Measurements from ENCODE around the gene AGBL4.
A peak's percentile ranks its signal among the peaks of the same experiment; 100 is the strongest.

AGBL4 gene

DNA sequence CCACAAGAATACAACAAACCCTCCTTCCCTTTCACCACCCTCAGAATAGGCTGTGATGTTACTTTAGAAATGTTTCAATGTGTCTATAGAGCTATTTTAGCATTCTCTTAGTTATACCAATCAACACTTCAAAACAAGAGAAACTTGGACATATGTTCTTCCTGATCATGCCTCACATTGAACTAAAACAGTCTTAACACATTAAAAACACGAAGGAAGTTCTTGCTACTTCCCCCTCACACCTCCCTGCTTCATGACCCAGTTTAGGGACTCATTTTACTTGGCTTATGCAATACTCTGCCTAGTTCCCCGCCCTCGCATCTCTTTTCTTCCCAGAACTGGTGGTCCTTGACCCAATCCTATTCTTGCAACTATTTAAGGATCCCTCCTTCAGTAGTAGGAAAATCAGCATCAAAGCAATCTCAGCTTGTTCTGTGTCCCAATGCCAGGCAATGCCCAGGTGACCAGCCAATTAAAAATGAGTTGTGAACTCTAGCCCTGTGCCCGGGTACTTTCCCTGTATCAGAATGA, 838.2 kb downstream of the AGBL4 start:
- DNase-seq (ENCODE audit: low spot score), result no peak

GRCh38 chr1:49183489-49183888, 840.3 kb downstream of the AGBL4 start:
- DNase-seq (ENCODE audit: low spot score), result no peak

DNA sequence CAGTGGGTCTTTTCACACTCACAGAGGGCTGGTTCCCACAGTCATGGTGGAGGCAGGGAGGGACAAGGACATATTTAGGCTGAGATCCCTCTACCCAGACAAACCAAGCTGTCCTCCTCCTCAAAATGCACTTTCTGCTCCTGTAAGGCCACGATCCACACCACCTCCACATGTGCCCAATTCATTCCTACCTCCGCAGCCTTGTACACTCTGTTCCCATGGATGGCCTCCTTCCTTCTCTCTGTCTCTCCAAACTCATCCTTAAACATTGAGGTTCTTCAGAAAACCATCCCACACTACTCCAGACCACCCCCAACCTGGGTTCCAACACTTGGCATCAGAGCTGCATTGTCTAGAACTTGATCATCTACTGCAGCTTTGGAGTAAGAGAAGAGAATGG, 842.7 kb downstream of the AGBL4 start:
- no peak for DNase-seq (ENCODE audit: low spot score)

DNA sequence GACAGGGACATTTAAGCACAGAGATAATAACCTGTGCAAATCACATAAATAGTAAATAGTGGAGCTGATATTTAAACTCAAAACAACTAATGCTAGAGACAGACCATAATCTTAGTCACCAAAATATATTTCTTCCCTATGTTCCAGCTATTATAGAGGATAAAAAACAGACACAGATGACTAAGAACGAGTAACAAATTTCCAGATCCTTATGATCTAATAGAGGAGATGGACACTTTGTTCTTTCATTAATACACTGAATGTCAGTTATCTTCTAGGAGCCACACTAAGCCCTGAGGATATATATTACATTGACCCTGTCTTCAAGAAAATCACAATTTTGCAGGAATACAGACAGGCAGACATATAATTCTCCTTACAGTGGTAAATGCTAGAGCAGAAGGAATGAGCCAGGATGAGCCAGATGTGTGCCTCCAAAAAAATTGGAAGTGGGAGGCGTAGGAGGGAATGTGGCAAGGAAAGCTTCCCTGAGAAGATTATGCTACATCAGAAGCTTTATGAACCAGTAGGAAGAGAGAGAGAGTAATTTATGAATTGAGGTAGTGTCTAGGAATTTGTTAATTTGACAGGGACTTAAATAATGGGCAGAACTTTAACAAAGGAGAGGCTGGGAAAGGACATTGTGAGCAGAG, 851.7 kb downstream of the AGBL4 start:
- DNase-seq (ENCODE audit: low spot score), result no peak

- DNase-seq (ENCODE audit: low spot score), result no peak
These were observed 857.7 kb downstream of the AGBL4 start for GRCh38 chr1:49166031-49166430.

DNA sequence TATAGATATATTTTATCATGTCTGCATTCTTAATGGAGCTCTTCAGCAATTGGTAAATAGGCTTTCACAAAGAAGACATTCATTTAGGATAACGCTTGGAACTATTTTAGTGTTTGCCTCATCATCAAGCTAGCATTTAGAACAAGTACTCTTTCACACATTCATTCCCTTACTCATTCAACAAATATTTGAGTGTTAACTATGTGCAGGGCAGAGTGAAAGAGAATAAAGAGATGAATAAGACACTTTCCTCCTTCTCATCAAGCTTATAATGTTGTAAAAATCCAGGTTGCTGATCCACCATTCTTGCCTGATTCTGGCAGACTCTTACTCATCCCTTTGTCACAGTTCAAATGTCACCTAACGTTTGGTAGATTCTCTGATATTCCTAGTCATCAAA, 860.7 kb downstream of the AGBL4 start:
- peak; percentile 13 for DNase-seq (ENCODE audit: low spot score)

- DNase-seq (ENCODE audit: low spot score), result no peak
These were observed 863.1 kb downstream of the AGBL4 start for GRCh38 chr1:49160677-49161076.

- DNase-seq (ENCODE audit: low spot score), result no peak
These were observed 887.0 kb downstream of the AGBL4 start for GRCh38 chr1:49136738-49137251.

DNA sequence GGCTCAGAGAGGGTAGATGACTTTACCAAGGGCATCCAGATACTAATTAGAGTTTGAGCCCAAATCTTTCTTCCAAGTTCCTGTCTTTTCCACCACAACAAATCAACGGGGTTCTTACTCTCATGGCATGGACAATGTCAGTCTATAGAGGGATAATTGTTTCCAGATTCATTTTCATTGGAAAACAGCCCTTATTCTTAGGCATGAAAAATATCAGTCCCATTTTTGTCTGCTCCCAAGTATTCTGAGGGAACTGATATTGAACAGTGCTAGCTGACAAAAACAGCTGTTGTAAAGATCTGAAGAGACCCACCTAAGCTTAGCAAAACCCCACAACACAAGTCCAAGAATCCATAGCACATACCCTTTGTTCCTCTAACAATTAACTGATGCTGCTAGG, 898.0 kb downstream of the AGBL4 start:
- no peak for DNase-seq (ENCODE audit: low spot score)

GRCh38 chr1:49111931-49112330, 911.8 kb downstream of the AGBL4 start:
- DNase-seq (ENCODE audit: low spot score), result no peak

GRCh38 chr1:49106445-49106844, 917.3 kb downstream of the AGBL4 start:
- DNase-seq (ENCODE audit: low spot score), result no peak

GRCh38 chr1:49104575-49104974, 919.2 kb downstream of the AGBL4 start:
- no peak for DNase-seq (ENCODE audit: low spot score)

- DNase-seq (ENCODE audit: low spot score), result no peak
These were observed 921.0 kb downstream of the AGBL4 start for GRCh38 chr1:49102752-49103151.

DNA sequence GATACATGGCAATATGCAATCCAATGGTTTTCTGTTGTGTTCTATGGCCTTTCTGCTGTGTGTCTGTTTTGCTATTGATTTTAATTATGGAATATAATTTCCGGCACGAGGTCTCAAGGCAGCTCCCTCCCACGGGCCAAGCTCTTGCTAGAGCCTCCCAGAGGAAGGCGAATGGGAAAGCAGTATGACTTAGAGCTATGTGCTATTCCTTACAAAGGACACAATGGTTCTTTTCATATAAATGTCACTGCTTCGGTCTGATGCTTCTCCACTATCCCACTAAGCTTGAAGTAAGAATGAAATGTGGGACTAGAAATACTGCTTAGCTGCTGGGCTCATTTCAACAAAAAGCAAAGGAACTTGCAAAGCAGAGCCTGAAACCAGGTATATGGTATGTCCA, 924.9 kb downstream of the AGBL4 start:
- peak; percentile 18 for DNase-seq (ENCODE audit: low spot score)

- DNase-seq (ENCODE audit: low spot score), result no peak
These were observed 937.4 kb downstream of the AGBL4 start for GRCh38 chr1:49086327-49086726.

- no peak for DNase-seq (ENCODE audit: low spot score)
These were observed 938.7 kb downstream of the AGBL4 start for GRCh38 chr1:49085079-49085478.

- DNase-seq (ENCODE audit: low spot score), result no peak
These were observed 963.0 kb downstream of the AGBL4 start for GRCh38 chr1:49060766-49061165.

DNA sequence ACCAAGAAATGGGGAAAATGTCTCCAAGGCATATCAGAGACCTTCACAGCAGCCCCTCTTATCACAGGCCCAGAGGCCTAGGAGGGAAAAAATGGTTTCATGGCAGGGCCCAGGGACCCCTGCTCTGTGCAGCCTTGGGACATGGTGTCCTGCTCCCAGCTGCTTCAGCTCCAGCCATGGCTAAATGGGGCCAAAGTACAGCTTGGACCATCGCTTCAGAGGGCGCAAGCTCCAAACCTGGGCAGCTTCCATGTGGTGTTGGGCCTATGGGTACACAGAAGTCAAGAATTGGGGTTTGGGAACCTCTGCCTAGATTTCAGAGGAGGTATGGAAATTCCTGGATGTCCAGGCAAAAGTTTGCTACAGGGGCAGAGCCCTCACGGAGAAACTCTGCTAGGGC, 964.7 kb downstream of the AGBL4 start:
- no peak for DNase-seq (ENCODE audit: low spot score)

DNA sequence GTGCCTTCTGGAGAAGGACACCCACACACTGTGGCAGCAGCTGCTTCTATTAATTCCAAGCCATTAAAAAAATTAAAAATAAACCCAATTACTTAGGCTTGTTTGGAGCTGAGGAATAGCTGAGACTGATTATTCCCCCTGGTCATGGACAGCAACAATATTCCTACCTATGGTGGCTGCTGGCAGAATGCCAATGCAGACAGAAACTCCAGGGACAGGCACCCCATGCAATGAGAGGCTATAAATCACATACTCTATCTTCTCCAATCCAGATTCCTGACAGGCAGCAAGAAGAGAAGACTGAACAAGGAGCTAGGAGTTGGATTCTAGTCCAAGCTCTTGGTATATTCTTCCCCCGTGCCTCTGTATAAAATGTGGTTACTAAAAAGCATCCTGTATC, 971.7 kb downstream of the AGBL4 start:
- no peak for DNase-seq (ENCODE audit: low spot score)

DNA sequence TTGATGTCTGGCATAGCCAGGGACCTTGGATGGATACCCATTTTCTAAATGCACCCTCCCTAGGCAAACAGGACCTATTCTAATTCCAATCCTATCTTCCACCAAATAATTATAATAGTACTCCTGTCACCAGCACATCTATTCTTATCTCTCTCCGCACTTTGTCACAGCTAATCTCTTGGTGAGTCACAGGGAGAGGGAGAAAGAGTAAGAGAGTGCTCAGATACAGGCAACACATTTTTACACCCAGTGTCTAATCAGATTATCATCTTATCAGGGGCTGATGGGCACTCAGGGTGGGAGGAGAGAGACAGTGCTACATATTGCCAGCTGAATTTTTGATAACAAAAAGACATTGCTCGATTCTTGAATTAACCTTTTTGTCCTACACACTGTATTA, 972.1 kb downstream of the AGBL4 start:
- no peak for DNase-seq (ENCODE audit: low spot score)

DNA sequence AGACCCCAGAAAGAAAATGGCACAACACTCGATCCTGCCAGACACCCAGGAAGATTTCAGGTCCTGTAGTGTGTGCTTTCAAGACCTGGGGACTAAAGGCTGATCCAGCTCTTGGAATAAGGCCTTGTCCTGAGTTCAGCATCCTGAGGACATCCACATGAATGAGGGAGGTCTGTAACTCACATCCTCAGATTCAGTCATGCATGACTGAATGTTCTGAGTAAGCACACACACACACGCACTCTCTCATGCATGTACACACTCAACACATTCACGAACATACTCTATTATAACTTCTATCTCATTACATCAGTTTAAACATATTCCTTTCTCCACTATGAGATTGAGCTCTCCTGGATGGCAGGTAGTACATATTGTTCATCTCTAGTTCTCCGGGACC, 973.7 kb downstream of the AGBL4 start:
- no peak for DNase-seq (ENCODE audit: low spot score)

GRCh38 chr1:49048188-49048587, 975.6 kb downstream of the AGBL4 start:
- DNase-seq (ENCODE audit: low spot score), result no peak

GRCh38 chr1:49046305-49046704, 977.4 kb downstream of the AGBL4 start:
- no peak for DNase-seq (ENCODE audit: low spot score)

DNA sequence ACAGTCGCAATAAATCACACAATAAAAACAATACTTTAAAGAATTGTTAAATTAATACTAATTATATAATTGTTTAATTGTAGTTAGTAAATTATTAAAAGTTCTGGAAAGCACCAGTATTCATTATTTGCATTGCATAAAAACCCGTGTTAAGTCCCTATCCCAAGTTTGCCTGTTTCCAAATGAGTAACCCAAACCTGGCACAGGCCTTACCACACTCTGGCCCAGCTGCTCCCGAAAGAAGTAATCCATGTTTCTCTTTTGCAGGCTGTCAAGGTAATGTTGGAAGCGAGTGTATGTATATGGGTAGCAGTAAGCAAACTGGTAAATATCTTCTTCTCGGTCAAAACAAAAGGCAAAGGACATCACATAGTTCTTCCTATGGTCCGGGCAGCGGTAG, 978.4 kb downstream of the AGBL4 start:
- DNase-seq (ENCODE audit: low spot score), result no peak
